ENCODE measurements around the gene RPS6KA1. TPM values are rescaled to one million over a fixed set of nuclear protein-coding genes. Genes with fewer than 3 reads are reported as not detected.

Gene RPS6KA1
- total RNA-seq, 1 donor from 2014 or later = 4.9 TPM

DNA sequence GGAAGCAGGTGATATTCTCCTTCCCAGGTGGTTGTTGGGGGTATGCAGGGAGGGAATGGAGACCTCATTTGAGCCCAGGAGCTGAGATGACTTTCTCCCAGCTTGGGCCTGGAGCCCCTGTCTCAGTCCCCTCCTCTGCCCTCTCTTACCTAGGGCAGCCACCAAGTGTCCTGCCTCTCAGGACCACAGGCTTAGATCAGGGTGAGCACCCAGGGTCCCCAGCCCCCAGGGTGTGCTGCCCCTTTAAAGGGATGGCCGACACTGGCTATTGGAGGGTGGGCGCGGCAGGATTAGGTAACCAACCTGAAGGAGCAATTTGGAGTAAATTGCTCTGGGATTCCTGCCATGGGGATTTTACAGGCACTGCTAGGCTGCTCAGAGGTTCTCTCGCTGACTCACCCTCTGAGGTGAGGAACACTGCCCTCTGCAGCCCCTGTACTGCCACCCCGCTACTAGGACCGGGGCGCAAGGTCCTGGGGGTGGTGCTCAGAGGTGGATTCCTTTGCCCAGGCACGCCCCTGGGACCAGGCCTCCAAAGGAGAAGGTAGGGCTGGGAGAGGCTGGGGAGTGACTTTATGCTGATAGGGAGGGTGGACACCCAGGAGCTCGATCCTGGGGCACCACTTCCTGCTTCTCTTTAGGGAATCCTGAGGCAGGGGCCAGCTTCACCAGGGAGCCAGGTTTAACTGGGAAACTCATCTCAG, 1.5 kb downstream of the RPS6KA1 start:
- no peak for DNase-seq

DNA sequence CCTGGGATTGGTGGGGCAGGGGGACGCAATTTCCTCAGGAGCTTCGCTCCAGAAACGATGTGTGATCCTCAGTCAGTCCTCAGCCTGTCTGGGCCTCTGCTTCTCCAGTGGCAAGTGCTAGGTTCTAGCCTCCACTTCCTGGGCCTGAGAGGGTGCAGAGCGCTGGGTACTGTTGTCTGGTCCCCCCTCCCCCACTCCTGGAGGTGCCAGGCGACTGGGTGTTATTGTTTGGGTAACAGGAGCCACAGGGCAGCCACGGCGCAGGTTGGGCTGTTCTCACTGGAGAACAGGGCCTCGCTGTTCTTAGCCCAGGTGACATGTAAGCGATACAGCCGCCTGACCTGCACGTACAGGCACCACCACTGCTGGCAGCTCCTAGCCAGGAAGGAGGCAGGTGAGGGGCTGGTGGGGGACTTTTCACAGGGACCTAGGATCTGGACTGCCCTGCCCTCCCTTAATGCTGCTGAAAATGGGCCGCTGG, 2.1 kb downstream of the RPS6KA1 start:
- DNase-seq = no peak
- H3K4me3 ChIP-seq = no peak overlapping the region
- intact Hi-C loops (cut with micrococcal nuclease) = no loop called here
- TF ChIP-seq, protein P1, sequence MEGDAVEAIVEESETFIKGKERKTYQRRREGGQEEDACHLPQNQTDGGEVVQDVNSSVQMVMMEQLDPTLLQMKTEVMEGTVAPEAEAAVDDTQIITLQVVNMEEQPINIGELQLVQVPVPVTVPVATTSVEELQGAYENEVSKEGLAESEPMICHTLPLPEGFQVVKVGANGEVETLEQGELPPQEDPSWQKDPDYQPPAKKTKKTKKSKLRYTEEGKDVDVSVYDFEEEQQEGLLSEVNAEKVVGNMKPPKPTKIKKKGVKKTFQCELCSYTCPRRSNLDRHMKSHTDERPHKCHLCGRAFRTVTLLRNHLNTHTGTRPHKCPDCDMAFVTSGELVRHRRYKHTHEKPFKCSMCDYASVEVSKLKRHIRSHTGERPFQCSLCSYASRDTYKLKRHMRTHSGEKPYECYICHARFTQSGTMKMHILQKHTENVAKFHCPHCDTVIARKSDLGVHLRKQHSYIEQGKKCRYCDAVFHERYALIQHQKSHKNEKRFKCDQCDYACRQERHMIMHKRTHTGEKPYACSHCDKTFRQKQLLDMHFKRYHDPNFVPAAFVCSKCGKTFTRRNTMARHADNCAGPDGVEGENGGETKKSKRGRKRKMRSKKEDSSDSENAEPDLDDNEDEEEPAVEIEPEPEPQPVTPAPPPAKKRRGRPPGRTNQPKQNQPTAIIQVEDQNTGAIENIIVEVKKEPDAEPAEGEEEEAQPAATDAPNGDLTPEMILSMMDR (IDR thresholded peaks at IDR 0.05; ENCODE audit: borderline replicate concordance) = no peak
- no peaks in the 10 kb centered on the region for H3K27me3 ChIP-seq (ENCODE audit: low read depth)
- H3K27ac ChIP-seq (replicated peaks) = no peak overlapping the region
- H3K36me3 ChIP-seq = no peaks in the 10 kb centered on the region
- H3K9me3 ChIP-seq (replicated peaks) = no peaks in the 10 kb centered on the region
- H3K4me1 ChIP-seq = peaks cover 21% of the 10 kb centered on the region

More for the DNA sequence above, 1.5 kb downstream of the RPS6KA1 start:
- no peak overlapping the region for H3K27ac ChIP-seq (replicated peaks)
- H3K27me3 ChIP-seq (ENCODE audit: low read depth) = peaks cover 5% of the 10 kb centered on the region
- TF ChIP-seq, protein P1 (IDR thresholded peaks at IDR 0.05; ENCODE audit: borderline replicate concordance) = no peak
- no peaks in the 10 kb centered on the region for H3K36me3 ChIP-seq
- intact Hi-C loops (cut with micrococcal nuclease) = no loop called here
- H3K4me1 ChIP-seq = peaks cover 21% of the 10 kb centered on the region
- H3K9me3 ChIP-seq (replicated peaks) = no peaks in the 10 kb centered on the region
- no peak overlapping the region for H3K4me3 ChIP-seq

DNA sequence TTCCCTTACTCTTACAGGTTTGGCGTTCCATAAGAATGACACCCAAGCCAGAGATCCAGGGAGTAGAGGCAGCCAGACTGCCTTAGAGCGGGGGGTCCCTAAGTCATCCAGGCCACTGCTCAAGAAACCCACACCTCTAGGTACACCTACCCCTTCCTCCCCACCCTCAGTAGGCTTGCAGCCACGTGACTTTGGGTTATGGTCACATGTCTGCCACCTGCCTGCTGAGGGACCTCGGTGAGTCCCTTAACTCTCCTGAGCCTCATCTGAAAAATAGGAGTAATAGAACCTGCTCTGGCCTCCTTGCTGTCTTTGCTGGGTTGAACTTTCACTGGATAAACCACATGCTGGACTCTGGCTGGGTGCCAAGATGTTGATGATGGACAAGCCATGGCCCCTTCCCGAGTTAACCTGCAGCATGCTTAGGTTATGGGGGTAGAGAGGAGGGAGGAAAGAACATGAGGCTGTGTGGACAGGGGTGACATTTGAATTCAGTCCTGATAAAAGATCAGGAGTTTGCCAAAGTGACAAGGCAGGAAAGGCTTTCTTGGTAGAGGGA, 4.5 kb downstream of the RPS6KA1 start:
- intact Hi-C loops (cut with micrococcal nuclease) = no loop called here
- Histone ChIP-seq H3K9me3 (replicated peaks) (no peaks in the 10 kb centered on the region), H3K27ac (replicated peaks) (no peak overlapping the region), H3K4me3 (no peak overlapping the region), H3K4me1 (peaks cover 21% of the 10 kb centered on the region), H3K27me3 (ENCODE audit: low read depth) (no peaks in the 10 kb centered on the region), H3K36me3 (no peaks in the 10 kb centered on the region)
- no peak for DNase-seq
- TF ChIP-seq, protein P1 (IDR thresholded peaks at IDR 0.05; ENCODE audit: borderline replicate concordance) = no peak

DNA sequence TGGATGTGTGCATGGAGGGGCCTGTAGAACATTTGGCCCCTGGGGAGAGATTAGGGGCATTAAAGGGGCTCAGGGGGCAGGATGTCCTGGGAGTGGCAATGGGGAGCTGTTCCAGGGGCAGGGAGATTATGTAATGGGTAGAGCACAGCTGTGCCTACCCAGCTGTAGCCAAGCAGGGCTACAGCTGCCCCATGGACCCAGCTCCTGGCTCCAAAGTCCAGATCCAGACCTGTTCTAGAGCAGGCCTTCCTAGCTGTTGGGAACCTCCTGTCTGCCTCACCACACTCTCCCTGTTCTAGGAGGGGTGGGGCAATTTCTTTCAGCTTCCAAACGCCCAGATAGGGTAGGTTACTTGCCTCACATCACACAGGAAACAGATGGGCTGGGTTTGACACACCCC, 5.6 kb downstream of the RPS6KA1 start:
- Histone ChIP-seq H3K36me3 (no peaks in the 10 kb centered on the region), H3K4me3 (no peak overlapping the region), H3K27me3 (ENCODE audit: low read depth) (no peaks in the 10 kb centered on the region), H3K27ac (replicated peaks) (no peak overlapping the region), H3K4me1 (peaks cover 21% of the 10 kb centered on the region), H3K9me3 (replicated peaks) (no peaks in the 10 kb centered on the region)
- DNase-seq = no peak
- intact Hi-C loops (cut with micrococcal nuclease) = no loop called here
- TF ChIP-seq, protein P1 (IDR thresholded peaks at IDR 0.05; ENCODE audit: borderline replicate concordance) = no peak

DNA sequence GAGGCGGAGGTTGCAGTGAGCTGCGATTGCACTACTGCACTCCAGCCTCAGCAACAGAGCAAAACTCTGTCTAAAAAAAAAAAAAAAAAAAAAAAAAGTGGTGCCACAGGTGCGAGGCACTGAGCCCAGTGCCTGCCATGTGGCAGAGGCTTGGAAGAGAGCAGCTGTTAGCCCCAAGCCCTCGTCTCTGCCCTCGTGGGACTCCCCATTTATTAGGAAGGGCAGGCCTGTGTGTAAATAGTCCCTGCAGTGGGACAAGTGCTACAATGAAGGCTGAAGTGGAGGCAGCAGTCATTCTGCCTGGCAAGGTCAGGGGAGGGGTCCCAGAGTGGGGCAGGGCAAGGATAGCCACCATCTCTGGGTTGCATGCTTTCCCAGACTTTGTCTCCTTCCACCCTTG, 6.5 kb downstream of the RPS6KA1 start:
- intact Hi-C loops (cut with micrococcal nuclease) = no loop called here
- Histone ChIP-seq H3K27ac (replicated peaks) (no peak overlapping the region), H3K4me3 (no peak overlapping the region), H3K9me3 (replicated peaks) (no peaks in the 10 kb centered on the region), H3K27me3 (ENCODE audit: low read depth) (no peaks in the 10 kb centered on the region), H3K4me1 (peaks cover 13% of the 10 kb centered on the region), H3K36me3 (no peaks in the 10 kb centered on the region)
- TF ChIP-seq, protein P1 (IDR thresholded peaks at IDR 0.05; ENCODE audit: borderline replicate concordance) = no peak
- DNase-seq = no peak

Measured in left ventricle myocardium inferior (tissue), 1 donor.